NCI-H345 treated with DMSO at 0.1 percent for 48 hours (cell line): ENCODE measurements around the gene IFNL4.
"Not testable (repeated sequence)": the region's sequence is repeated elsewhere in the genome, so short reads cannot be mapped to it uniquely, and the experiment has no call there.

ENCODE experiments used
- DNase-seq: peaks from one replicate; lab custom pipeline; 2025; ENCODE audit not compliant: unreplicated experiment; lab: John Stamatoyannopoulos, UW

IFNL4 gene

DNA sequence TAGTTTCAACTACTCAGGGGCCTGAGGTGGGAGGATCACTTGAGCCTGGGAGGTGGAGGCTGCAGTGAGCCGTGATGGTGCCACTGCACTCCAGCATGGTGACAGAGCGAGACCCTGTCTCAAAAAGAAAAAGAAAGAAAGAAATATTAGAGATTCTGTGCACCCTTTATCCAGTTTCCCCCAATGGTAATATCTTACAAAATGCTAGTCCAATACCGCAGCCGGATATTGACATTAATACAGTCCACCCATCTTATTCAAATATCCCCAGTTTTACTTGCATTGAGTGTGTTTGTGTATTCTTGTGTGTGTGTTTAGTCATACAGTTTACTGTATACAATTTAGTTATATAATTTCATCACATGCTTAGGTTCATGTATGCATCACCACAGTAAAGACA, 8.6 kb upstream of the IFNL4 start:
- DNase-seq = no peak

- DNase-seq = no peak
Measured at GRCh38 chr19:39254531-39255345, 6.1 kb upstream of the IFNL4 start.

GRCh38 chr19:39253374-39254149, 4.9 kb upstream of the IFNL4 start:
- no peak for DNase-seq

DNA sequence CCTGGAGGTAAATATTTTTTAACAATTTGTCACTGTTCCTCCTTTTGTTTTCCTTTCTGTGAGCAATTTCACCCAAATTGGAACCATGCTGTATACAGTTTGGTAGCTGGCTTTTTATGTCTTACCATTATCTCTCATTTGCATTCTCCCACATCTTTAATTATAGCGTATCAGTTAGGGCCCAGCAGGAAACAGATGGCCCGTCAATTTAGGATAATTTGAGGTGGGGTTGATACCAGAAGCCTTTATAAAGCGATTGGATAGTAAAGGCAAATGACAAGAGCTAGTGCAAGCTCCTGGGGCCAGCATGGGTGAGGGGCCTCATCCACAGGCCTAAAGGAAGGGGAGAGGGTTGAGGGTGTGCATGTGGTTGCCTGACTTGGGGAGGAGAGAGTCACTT, 3.8 kb upstream of the IFNL4 start:
- no peak for DNase-seq

DNA sequence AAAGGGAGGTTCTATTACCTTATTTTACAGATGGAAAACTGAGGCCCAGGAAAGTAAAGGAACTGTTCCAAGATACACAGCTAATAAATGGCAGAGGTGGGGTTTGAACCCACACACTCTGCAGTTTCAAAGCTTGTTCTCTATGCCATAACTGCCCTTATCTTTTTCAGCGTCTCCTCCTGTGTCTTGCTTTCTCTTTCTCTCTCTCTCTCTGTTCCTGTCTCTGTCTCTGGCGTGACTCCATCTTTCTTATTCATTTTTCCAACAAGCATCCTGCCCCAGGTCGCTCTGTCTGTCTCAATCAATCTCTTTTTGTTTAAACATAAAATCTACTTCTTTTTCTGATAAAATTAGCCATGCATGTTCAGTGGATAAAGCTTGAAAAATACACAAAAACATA, 3.2 kb upstream of the IFNL4 start:
- DNase-seq = no peak

GRCh38 chr19:39251081-39251480, 2.4 kb upstream of the IFNL4 start:
- no peak for DNase-seq

DNA sequence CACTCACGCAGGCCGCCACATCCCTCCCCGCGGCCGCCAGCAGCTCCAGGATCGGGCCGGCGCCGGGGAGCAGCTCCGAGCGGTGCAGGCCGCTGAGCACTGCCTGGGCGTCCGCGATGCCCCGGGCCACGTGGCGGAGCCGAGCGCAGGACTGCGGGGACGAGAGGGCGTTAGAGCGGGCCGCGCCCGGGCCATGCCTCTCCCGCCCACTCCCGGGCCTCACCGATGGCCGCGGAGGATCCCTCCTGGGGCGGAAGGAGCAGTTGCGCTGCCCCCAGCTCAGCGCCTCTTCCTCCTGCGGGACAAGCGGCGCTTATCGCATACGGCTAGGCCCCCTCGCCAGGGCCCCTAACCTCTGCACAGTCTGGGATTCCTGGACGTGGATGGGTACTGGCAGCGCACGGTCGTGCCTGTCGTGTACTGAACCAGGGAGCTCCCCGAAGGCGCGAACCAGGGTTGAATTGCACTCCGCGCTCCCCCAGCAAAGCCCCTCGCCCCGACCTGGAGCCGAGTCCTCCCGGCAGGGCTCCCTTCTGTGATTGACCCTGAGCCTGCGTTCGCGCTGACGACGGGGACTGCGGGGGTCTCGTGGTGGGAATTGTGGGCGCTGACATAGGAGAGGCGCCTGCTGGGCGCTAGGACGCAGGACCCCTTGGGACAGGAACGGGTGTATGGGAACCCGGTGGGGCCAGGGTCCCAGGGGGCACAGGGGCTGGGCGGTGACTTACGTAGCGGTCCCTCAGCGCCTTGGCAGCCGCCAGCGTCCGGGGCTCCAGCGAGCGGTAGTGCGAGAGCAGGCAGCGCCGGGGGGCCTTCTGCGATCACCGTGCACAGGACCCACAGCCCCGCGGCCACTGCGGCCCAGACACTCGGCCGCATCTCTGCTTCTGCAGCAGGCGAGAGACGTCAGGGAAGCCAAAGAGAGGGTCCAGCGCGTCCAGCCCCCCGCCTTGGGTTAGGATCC, 673 bp downstream of the IFNL4 start:
- no peak for DNase-seq

DNA sequence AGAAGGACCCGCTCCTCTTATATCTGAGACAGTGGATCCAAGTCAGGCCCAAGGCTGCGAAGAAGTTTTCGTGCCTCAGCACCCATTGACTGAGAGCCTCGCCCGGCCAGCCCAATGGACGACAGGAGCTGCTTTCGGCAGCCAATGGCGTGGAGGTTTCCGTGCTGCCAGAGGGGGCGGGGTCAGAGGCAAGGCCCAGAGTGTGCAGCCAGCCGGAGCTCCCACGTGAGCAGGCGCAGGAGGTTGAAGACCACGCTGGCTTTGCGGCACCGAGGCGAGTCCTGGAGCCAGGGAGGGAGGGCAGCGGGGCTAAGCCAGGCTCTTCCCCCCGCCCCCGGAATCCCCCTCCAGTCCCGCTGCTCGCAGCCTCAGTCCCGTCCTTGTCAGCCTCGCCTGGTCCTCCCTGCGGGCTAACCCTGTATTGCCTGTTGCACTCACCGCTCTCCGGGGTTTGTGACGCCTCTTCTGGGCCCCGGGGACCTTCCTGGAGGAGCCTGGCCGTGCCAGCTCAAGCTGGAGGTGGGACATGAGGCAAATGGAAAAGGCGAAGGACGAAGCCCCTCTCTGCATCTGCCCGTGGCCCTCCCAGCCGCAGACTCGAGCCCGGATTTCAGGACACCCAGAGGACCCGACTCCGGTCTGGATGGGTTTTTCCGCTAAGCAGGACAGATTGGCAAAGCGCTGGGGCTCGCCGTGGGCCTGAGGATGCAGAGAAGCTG, 1.5 kb downstream of the IFNL4 start:
- peak; percentile 56 for DNase-seq

GRCh38 chr19:39245166-39245565, 3.5 kb downstream of the IFNL4 start:
- not testable (repeated sequence) for DNase-seq

DNA sequence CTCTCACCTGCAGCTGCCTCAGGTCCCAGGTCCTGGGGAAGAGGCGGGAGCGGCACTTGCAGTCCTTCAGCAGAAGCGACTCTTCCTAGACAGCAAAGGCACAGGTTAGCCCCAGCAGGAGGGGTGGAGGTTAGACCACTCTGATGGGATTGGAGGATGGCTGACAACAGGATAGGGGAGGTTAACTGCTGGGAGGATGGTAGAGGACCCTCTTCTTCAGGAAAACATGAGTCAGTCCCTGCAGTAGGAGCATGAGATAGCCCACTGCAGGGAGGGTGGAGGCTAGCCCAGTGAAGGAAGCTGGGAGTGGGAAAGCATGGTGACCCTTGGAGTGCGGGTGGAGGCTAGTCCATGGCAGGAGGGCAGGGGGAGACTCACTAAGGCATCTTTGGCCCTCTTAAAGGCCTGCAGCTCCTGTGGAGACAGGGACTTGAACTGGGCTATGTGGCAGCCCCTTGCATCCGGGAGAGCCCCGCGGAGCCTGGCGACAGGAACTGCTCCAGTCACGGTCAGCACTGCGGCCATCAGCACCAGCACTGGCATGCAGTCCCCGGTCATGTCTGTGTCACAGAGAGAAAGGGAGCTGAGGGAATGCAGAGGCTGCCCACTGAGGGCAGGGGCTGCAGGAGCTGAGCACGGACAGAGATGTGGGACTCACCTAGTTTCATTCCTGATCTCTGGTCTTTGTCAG, 4.1 kb downstream of the IFNL4 start, which contains the start of gene IFNL3:
IFNL3 (minus strand) TSS at position 597 of the 691 bp plus-strand sequence; CDS start at position 558, 39 bp downstream.
- DNase-seq = not testable (repeated sequence)

DNA sequence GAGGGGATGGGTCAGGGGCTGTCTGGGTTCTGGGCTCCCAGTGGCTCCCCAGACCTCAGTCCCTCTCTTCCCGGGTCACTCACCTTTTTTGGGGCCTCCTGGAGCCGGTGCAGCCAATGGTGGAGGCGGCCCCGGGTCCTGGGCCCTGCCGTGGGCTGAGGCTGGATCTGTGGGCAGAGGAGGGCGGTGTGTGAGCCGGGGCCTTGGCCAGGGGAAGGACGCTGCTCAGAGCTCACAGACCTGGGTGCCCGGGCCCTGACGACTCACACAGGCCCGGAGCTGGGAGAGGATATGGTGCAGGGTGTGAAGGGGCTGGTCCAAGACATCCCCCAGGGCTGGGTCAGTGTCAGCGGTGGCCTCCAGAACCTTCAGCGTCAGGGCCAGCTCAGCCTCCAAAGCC, 4.9 kb downstream of the IFNL4 start:
- not testable (repeated sequence) for DNase-seq

DNA sequence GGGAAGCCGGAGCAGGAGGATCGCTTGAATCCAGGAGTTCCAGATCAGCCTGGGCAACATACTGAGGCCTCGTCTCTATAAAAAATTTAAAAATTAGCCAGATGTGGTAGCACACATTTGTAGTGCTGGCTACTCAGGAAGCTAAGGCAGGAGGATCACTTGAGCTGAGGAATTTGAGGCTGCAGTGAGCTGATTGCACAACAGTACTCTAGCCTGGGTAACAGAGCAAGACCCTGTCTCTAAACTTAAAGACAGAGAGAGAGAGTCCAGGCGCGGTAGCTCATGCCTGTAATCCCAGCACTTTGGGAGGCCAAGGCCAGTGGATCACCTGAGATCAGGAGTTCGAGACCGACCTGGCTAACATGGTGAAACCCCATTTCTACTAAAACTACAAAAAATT, 8.2 kb downstream of the IFNL4 start:
- DNase-seq = no peak

- no peak for DNase-seq
Measured at GRCh38 chr19:39238944-39239343, 9.7 kb downstream of the IFNL4 start.

DNA sequence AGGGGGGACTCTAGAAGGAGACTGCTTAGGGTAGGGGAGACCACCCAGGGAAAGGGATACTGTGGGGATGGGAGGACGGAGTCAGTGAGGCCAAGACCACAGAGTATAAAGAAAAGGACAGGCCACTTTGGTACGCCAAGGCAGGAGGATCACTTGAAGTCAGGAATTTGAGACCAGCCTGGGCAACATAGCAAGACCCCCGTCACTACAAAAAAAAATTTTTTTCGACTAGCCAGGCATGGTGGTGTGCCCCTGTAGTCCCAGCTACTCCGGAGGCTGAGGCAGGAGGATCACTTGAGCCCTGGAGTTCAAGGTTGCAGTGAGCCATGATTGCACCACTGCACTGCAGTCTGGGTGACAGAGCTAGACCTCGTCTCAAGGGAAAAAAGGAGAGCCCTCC, 10.4 kb downstream of the IFNL4 start:
- DNase-seq = no peak

GRCh38 chr19:39237200-39238184, 11.2 kb downstream of the IFNL4 start:
- DNase-seq = peak; percentile 6

GRCh38 chr19:39236527-39236926, 12.1 kb downstream of the IFNL4 start:
- DNase-seq = no peak

GRCh38 chr19:39232708-39233107, 15.9 kb downstream of the IFNL4 start:
- no peak for DNase-seq

- DNase-seq = no peak
Measured at GRCh38 chr19:39230096-39230764, 18.4 kb downstream of the IFNL4 start.
